ENCODE measurements around the gene ADGRG4.

GRCh38 chrX:136423724-136424123 lies 123.0 kb downstream of the ADGRG4 start:
- TF ChIP-seq CTCF (IDR thresholded peaks at IDR 0.05): no peak
- no peak for TF ChIP-seq EZH2 (IDR thresholded peaks at IDR 0.05; ENCODE audit: borderline replicate concordance, insufficient read depth, low read depth, low read length, poor library complexity, severe bottlenecking)

All from B cell (primary cell).